CD4-positive, alpha-beta memory T cell (primary cell): Measurements from ENCODE around the gene EFCAB11. TPM values are rescaled to one million over a fixed set of nuclear protein-coding genes. Genes with fewer than 3 reads are reported as not detected.
A peak's percentile ranks its signal among the peaks of the same experiment; 100 is the strongest.

ENCODE experiments used
- CTCF ChIA-PET: fragments of 350-600 bp; sonication (Branson Sonifier 250); formaldehyde crosslinking; loops from one replicate; lab custom pipeline; 2021; ENCODE audit warnings: inconsistent platforms; ENCODE audit not compliant: partially characterized antibody; lab: Charles Lee
- POLR2A ChIA-PET: fragments of 350-600 bp; sonication (Branson Sonifier 250); formaldehyde crosslinking; loops from one replicate; lab custom pipeline; 2021; ENCODE audit not compliant: partially characterized antibody; lab: Charles Lee
- DNase-seq, 5 donors: peaks; one replicate each; pipeline versions ENCODE4 v3.0.0 to v3.0.0-alpha.2; 2020 to 2022; ENCODE audit warnings: mixed read lengths in 1 of 5
- H3K27ac ChIP-seq: one replicate; pipeline ENCODE4 v1.7.0; 2013; ENCODE audit warnings: low read depth, low read length
- H3K27me3 ChIP-seq: 2 replicates; pipeline ENCODE4 v1.7.0; 2013; ENCODE audit warnings: mild to moderate bottlenecking, low read length, moderate library complexity; ENCODE audit not compliant: insufficient read depth
- H3K36me3 ChIP-seq: 2 replicates; pipeline ENCODE4 v1.7.0; 2013; ENCODE audit warnings: mild to moderate bottlenecking, low read length, moderate library complexity; ENCODE audit not compliant: insufficient read depth
- H3K4me1 ChIP-seq: 2 replicates; pipeline ENCODE4 v1.7.0; 2013; ENCODE audit warnings: mild to moderate bottlenecking, low read length, moderate library complexity; ENCODE audit not compliant: insufficient read depth
- H3K4me3 ChIP-seq, 2 donors: one replicate each; pipeline ENCODE4 v1.7.0; 2013; ENCODE audit warnings: low read length in 2 of 2, mild to moderate bottlenecking in 1 of 2
- H3K9me3 ChIP-seq, 2 donors: one replicate each; pipeline ENCODE4 v1.7.0; 2013; ENCODE audit warnings: low read length in 2 of 2, control low read depth in 1 of 2; ENCODE audit not compliant: control insufficient read depth in 1 of 2
- H3K27ac Mint-ChIP-seq, 7 donors: one replicate each; pipeline ENCODE4 v1.8.0; 2020 to 2021; ENCODE audit warnings: mixed read lengths in 7 of 7, mild to moderate bottlenecking in 6 of 7, inconsistent platforms in 3 of 7, moderate library complexity in 3 of 7
- H3K27me3 Mint-ChIP-seq, 2 donors: one replicate each; pipeline ENCODE4 v1.8.0; 2020 to 2021; ENCODE audit warnings: mixed read lengths in 2 of 2
- H3K36me3 Mint-ChIP-seq, 2 donors: one replicate each; pipeline ENCODE4 v1.8.0; 2020 to 2021; ENCODE audit warnings: mixed read lengths in 2 of 2, inconsistent platforms in 1 of 2, mild to moderate bottlenecking in 1 of 2
- H3K4me1 Mint-ChIP-seq, 4 donors: one replicate each; pipeline ENCODE4 v1.8.0; 2020 to 2021; ENCODE audit warnings: mixed read lengths in 4 of 4, mild to moderate bottlenecking in 1 of 4
- H3K4me3 Mint-ChIP-seq, 8 donors: one replicate each; pipeline ENCODE4 v1.8.0; 2020 to 2021; ENCODE audit warnings: mixed read lengths in 8 of 8, mild to moderate bottlenecking in 7 of 8, moderate library complexity in 6 of 8, inconsistent platforms in 3 of 8
- H3K9me3 Mint-ChIP-seq, 8 donors: one replicate each; pipeline ENCODE4 v1.8.0; 2020 to 2021; ENCODE audit warnings: mixed read lengths in 8 of 8, mild to moderate bottlenecking in 5 of 8, inconsistent platforms in 3 of 8, moderate library complexity in 1 of 8
- intact Hi-C: fragments of 100-400 bp; cut with micrococcal nuclease; formaldehyde crosslinking; loops from one replicate; pipeline ENCODE4 v1.15.1; 2023
- polyA plus RNA-seq, 2 donors: library from polyadenylated mRNA; unstranded; fragments of 300-500 nt; fragmentation: Illumina TruSeq; gene quantifications; one replicate each; pipeline ENCODE4 v1.2.3, GENCODE V29; 2021
- total RNA-seq, 2 experiments: library from RNA; stranded (reverse); gene quantifications; one replicate each; pipeline ENCODE4 v1.2.3, GENCODE V29; 2021

EFCAB11 gene
- total and polyA plus RNA-seq, 4 experiments from 2014 or later, result 0.36 to 2.6 (median 1.9) TPM

DNA sequence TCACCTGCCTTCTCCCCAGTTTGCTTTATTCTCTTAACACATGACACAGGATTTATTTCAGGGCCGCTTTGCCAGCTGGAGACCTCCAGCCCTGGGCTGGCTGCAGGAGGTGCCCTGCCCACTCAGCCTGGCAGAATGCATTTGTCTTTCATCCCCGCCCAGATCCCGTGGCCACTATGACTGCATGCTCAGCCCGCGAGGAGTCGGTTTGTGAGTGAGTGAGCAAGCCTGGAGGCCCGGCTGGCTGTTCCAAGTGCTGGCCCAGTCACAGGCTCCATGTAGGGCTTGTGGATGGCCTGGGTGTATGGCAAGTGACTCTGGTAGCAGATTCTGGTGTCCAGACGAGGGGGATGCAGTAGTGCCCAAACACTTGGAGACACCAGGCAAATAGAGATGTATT, 3.3 kb upstream of the EFCAB11 start:
- Histone ChIP-seq H3K36me3 (peaks cover 4% of the 10 kb centered on the region), H3K4me3 (no peak overlapping the region), H3K27me3 (no peaks in the 10 kb centered on the region), H3K4me1 (peaks cover 50% of the 10 kb centered on the region), H3K27ac (no peak overlapping the region), H3K9me3 (no peaks in the 10 kb centered on the region)
- Mint-ChIP-seq H3K4me1 (peaks cover 43 to 79% (median 59%) of the 10 kb centered on the region in 4 donors), H3K36me3 (peaks cover 10 to 35% of the 10 kb centered on the region in 2 donors), H3K9me3 (no peaks in the 10 kb centered on the region), H3K27ac (peak overlapping the region in 4 of 7 donors; percentile 57 to 100 (median 98)), H3K4me3 (peak overlapping the region in 4 of 8 donors; percentile 15 to 96 (median 58)), H3K27me3 (no peaks in the 10 kb centered on the region)
- CTCF ChIA-PET, result interaction anchor here (0.9 to 5.0 kb wide), 3 partner anchors 8 to 20 kb away, joined by 4 to 34 read pairs (median 29); no protein-coding TSS in a partner anchor
- POLR2A ChIA-PET, result no interaction called here
- DNase-seq, result no peak
- intact Hi-C loops, result loop anchor here (2.0 to 10.0 kb wide), 6 partner anchors 15 to 1403 kb away; partner anchors contain the start of genes EML5, PTPN21 and TTC8

DNA sequence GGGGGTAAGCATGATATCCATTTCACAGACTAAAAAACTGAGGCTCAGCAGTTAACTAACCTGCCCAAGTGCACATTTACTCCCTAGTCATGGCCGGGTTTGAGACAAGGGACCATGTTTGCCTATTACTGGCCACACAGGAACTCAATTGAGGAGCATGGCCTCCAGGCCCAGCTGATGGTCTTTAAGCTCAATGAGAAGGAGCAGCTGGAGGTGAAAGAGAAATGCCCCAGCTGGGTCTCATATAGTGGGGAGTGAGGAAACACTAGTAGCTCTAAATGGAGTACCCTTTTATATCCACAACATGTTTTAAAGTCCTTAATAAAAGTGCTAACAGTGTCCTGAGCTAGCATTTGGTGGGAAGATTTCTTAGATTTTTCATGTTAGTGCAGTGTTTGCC, 2.8 kb upstream of the EFCAB11 start:
- ChIA-PET CTCF (interaction anchor here (0.9 to 5.0 kb wide), 3 partner anchors 9 to 19 kb away, joined by 4 to 34 read pairs (median 29); no protein-coding TSS in a partner anchor), POLR2A (interaction anchor here (1.1 to 2.4 kb wide), 2 partner anchors 15 to 339 kb away, joined by 3 to 13 read pairs; no protein-coding TSS in a partner anchor)
- no peak for DNase-seq
- Histone ChIP-seq H3K4me1 (peaks cover 50% of the 10 kb centered on the region), H3K36me3 (peaks cover 4% of the 10 kb centered on the region), H3K4me3 (peak overlapping the region in 1 of 2 donors; percentile 62), H3K27me3 (no peaks in the 10 kb centered on the region), H3K27ac (peak overlapping the region; percentile 97), H3K9me3 (no peaks in the 10 kb centered on the region)
- Mint-ChIP-seq H3K4me3 (peak overlapping the region; percentile 91 to 97 (median 95)), H3K36me3 (peaks cover 6 to 32% of the 10 kb centered on the region in 2 donors), H3K27ac (peak overlapping the region; percentile 97 to 100 (median 99)), H3K27me3 (no peaks in the 10 kb centered on the region), H3K4me1 (peaks cover 42 to 76% (median 59%) of the 10 kb centered on the region in 4 donors), H3K9me3 (no peaks in the 10 kb centered on the region)
- intact Hi-C loops, result loop anchor here (2.0 to 10.0 kb wide), 6 partner anchors 15 to 1403 kb away; partner anchors contain the start of genes EML5, PTPN21 and TTC8

DNA sequence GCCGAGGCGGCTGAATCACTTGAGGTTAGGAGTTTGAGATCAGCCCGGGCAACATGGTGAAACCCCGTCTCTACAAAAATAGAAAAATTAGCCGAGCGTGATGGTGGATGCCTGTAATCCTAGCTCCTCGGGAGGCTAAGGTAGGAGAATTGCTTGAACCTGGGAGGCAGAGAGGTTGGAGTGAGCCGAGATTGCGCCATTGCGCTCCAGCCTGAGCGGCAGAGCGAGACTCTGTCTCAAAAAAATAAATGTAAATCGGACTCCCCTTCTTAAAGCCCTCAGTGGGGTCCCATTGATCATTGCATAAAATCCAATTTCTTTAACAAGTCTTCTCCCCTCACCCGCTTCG, 2.1 kb upstream of the EFCAB11 start:
- no peaks in the 10 kb centered on the region for H3K27me3 ChIP-seq
- peaks cover 4% of the 10 kb centered on the region for H3K36me3 ChIP-seq
- no peak for DNase-seq
- no peaks in the 10 kb centered on the region for H3K27me3 Mint-ChIP-seq
- H3K9me3 Mint-ChIP-seq, result no peaks in the 10 kb centered on the region
- H3K27ac Mint-ChIP-seq, result peak overlapping the region; percentile 97 to 100 (median 99)
- peak overlapping the region; percentile 91 to 97 (median 95) for H3K4me3 Mint-ChIP-seq
- H3K36me3 Mint-ChIP-seq, result peaks cover 6 to 32% of the 10 kb centered on the region in 2 donors
- intact Hi-C loops, result loop anchor here (2.0 to 10.0 kb wide), 6 partner anchors 16 to 1402 kb away; partner anchors contain the start of genes EML5, PTPN21 and TTC8
- peaks cover 50% of the 10 kb centered on the region for H3K4me1 ChIP-seq
- peaks cover 42 to 71% (median 57%) of the 10 kb centered on the region in 4 donors for H3K4me1 Mint-ChIP-seq
- H3K9me3 ChIP-seq, result no peaks in the 10 kb centered on the region
- POLR2A ChIA-PET, result interaction anchor here (0.8 to 2.4 kb wide), 15 partner anchors 8 to 1132 kb away, joined by 3 to 13 read pairs (median 5); partner anchors contain the start of genes CALM1, PSMC1 and TTC8
- CTCF ChIA-PET, result interaction anchor here (0.9 to 5.0 kb wide), 3 partner anchors 16 to 279 kb away, joined by 5 to 34 read pairs (median 29); no protein-coding TSS in a partner anchor
- peak overlapping the region; percentile 97 for H3K27ac ChIP-seq
- peak overlapping the region; percentile 62 to 63 for H3K4me3 ChIP-seq

DNA sequence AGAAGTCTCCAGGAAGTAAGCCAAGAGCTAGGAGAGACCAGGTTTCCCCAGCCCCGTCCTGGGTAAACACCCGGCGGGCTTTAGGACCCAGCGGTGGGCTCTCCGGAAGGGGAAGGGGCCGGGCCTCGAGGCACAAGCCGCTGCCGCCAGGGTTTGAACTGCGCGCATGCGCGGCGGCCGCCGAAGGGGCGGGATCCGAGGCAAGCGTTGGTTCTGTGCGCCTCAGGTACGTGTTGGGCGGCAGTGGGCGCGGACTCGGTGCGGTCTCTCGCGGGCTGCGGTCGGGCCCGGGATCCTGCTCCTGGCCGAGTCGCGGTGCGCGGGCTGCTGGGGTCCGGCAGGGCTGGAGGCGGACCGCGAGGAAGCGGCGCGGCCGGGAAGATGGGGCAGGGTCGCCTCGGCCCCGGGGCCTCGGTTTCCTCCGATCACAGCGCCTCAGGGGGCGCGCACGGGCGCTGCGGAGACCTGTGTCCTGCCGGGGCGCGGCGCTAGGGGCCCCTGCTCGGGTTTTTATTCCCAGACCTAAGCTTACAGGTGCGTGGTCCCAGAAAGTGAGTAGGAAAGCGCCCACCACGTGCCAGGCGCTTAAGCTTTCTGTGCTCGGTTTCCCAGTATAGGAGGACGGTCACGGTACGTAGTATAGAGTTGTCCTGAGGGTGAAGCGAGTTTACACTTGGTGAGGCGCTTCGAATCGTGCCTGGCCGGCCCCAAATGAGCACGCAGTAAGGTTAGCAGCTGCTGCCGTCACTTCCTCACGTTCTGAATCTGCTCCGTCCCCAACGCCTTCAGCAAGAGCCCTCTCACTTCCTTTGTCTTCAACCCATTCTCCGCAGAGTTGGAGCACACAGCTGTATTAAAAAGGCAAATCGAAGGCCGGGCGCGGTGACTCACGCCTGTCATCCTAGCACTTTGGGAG, 1.5 kb upstream of the EFCAB11 start, which contains the start of gene TDP1:
Gene TDP1, plus strand, starts transcription at position 183 of the 916 bp plus-strand sequence. CDS start 7,188 bp downstream, outside the sequence.
- DNase-seq, result peak; percentile 95 to 98 (median 97)
- peak within 1 kb of the TSS; percentile 62 to 90 for H3K4me3 ChIP-seq
- H3K4me3 Mint-ChIP-seq, result peak within 1 kb of the TSS; percentile 95 to 98 (median 97)
- CTCF ChIA-PET, result interaction anchor here (0.9 to 5.0 kb wide), 5 partner anchors 14 to 541 kb away, joined by 3 to 34 read pairs (median 5); no protein-coding TSS in a partner anchor
- H3K4me1 ChIP-seq, result peaks cover 47% of the 10 kb centered on the region
- H3K27ac ChIP-seq, result peak within 1 kb of the TSS; percentile 97
- peaks cover 4% of the 10 kb centered on the region for H3K36me3 ChIP-seq
- H3K27me3 ChIP-seq, result no peaks in the 10 kb centered on the region
- POLR2A ChIA-PET, result interaction anchor here (0.6 to 2.4 kb wide), 18 partner anchors 9 to 1642 kb away, joined by 3 to 13 read pairs (median 5); partner anchors contain the start of genes CALM1, PSMC1 and TTC8
- H3K9me3 Mint-ChIP-seq, result no peaks in the 10 kb centered on the region
- H3K9me3 ChIP-seq, result no peaks in the 10 kb centered on the region
- peak within 1 kb of the TSS; percentile 97 to 100 (median 99) for H3K27ac Mint-ChIP-seq
- intact Hi-C loops, result loop anchor here (1.0 to 10.0 kb wide), 11 partner anchors 17 to 1401 kb away; partner anchors contain the start of genes CALM1, EML5, NRDE2 and PSMC1
- peaks cover 6 to 31% of the 10 kb centered on the region in 2 donors for H3K36me3 Mint-ChIP-seq
- no peaks in the 10 kb centered on the region for H3K27me3 Mint-ChIP-seq
- H3K4me1 Mint-ChIP-seq, result peaks cover 39 to 65% (median 52%) of the 10 kb centered on the region in 4 donors

DNA sequence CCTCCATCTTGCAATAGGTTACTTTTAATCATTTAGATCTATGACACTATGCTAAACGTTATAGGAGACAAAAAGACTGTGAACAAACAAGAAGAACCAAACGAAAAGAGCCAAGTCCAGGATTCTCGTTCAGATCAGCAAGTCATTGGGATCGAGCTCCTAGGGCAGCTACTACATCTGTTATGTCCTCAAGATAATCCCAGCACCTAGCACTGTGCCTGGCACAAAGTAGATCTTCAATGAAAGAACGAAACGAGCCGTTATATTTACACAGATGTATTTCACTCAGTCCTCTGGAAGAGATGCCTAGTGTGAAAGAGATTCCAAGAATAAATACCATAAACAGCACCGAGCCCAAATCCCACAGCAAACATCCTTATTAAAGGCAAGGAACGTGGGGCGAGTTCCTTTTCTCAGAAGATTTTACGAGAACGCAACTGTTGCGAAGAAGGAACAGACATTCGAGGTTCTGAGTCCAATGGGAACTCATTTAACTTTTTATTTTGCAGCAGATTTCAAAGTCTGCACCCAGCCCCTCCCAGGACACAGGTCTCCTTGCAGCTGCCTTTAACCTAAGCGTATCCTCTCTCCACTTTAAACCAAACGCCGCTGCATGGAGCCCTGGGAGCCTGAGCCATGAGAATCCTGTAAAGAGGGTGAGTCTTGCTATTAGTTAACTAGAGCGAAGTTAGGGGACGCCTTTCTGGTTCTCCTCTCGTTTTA, 653 bp upstream of the EFCAB11 start:
- Histone ChIP-seq H3K4me3 (peak overlapping the region; percentile 62 to 90), H3K27ac (peak overlapping the region; percentile 97), H3K4me1 (peaks cover 39% of the 10 kb centered on the region), H3K27me3 (no peaks in the 10 kb centered on the region), H3K9me3 (no peaks in the 10 kb centered on the region), H3K36me3 (peaks cover 4% of the 10 kb centered on the region)
- H3K9me3 Mint-ChIP-seq, result no peaks in the 10 kb centered on the region
- H3K36me3 Mint-ChIP-seq, result peaks cover 8 to 22% of the 10 kb centered on the region in 2 donors
- DNase-seq, result no peak
- ChIA-PET CTCF (interaction anchor here (1.2 to 5.0 kb wide), 5 partner anchors 13 to 540 kb away, joined by 3 to 34 read pairs (median 4); no protein-coding TSS in a partner anchor), POLR2A (interaction anchor here (0.6 to 2.4 kb wide), 14 partner anchors 9 to 1643 kb away, joined by 3 to 13 read pairs (median 5); partner anchors contain the start of genes CALM1, PSMC1 and TTC8)
- intact Hi-C loops, result loop anchor here (1.0 to 10.0 kb wide), 10 partner anchors 233 to 1400 kb away; partner anchors contain the start of genes CALM1, EML5, NRDE2 and PSMC1
- no peaks in the 10 kb centered on the region for H3K27me3 Mint-ChIP-seq
- peak overlapping the region; percentile 88 to 97 (median 96) for H3K27ac Mint-ChIP-seq
- peaks cover 31 to 57% (median 44%) of the 10 kb centered on the region in 4 donors for H3K4me1 Mint-ChIP-seq
- peak overlapping the region; percentile 95 to 98 (median 97) for H3K4me3 Mint-ChIP-seq

DNA sequence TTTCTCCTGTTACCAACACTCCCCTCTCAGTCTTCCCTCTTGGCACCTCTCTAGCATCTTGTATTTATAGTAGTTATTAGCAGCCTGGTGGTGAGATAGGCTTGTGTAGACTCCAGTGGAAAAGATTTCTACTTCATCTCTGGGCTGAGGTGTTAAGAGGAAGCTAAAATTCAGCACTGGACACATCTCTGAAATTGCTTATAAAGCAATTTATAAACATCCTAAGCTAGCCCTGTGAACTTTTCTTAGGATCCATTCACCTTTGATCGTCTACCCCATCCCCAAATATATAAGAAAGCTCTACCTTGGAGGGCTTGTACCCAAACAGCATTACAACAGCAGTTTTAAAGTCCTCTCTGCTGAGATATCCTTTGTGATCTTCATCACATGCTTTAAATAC, 928 bp downstream of the EFCAB11 start:
- H3K27me3 ChIP-seq, result no peaks in the 10 kb centered on the region
- peak overlapping the region in 3 of 7 donors; percentile 10 to 19 (median 12) for H3K27ac Mint-ChIP-seq
- no peak overlapping the region for H3K27ac ChIP-seq
- H3K27me3 Mint-ChIP-seq, result no peaks in the 10 kb centered on the region
- no peaks in the 10 kb centered on the region for H3K9me3 ChIP-seq
- peaks cover 24% of the 10 kb centered on the region for H3K4me1 ChIP-seq
- H3K4me3 ChIP-seq, result no peak overlapping the region
- peaks cover 14 to 21% of the 10 kb centered on the region in 2 donors for H3K36me3 Mint-ChIP-seq
- peaks cover 25 to 43% (median 34%) of the 10 kb centered on the region in 4 donors for H3K4me1 Mint-ChIP-seq
- peaks cover 4% of the 10 kb centered on the region for H3K36me3 ChIP-seq
- intact Hi-C loops, result loop anchor here (1.0 to 10.0 kb wide), 7 partner anchors 429 to 1399 kb away; partner anchors contain the start of genes CALM1, EML5, PTPN21 and TTC8
- DNase-seq, result no peak
- peaks cover 0 to under 1% (median 0%) of the 10 kb centered on the region in 8 donors for H3K9me3 Mint-ChIP-seq
- CTCF ChIA-PET, result interaction anchor here (1.6 to 5.0 kb wide), 3 partner anchors 16 to 22 kb away, joined by 4 to 34 read pairs (median 29); no protein-coding TSS in a partner anchor
- POLR2A ChIA-PET, result no interaction called here
- peak overlapping the region; percentile 31 to 98 (median 97) for H3K4me3 Mint-ChIP-seq
